Measurements from ENCODE around the gene TLL2.
"Not testable (repeated sequence)": the region's sequence is repeated elsewhere in the genome, so short reads cannot be mapped to it uniquely, and the experiment has no call there.

Gene TLL2

GRCh38 chr10:96513698-96514561, at the start of gene TLL2:
Gene TLL2 (minus strand): TSS chr10:96513926. CDS start chr10:96513685, 241 bp downstream.
- FAIRE-seq (no peak), DNase-seq (ENCODE audit: insufficient read length, low spot score) (peak; percentile 59)
- TF ChIP-seq CTCF (IDR thresholded peaks at IDR 0.05; ENCODE audit: insufficient read depth, missing control alignments) = peak; percentile 41

- FAIRE-seq (no peak), DNase-seq (ENCODE audit: insufficient read length, low spot score) (no peak)
- no peak for TF ChIP-seq CTCF (IDR thresholded peaks at IDR 0.05; ENCODE audit: insufficient read depth, missing control alignments)
Observed at GRCh38 chr10:96560966-96561887, 47.5 kb upstream of the TLL2 start.

- TF ChIP-seq CTCF (IDR thresholded peaks at IDR 0.05; ENCODE audit: insufficient read depth, missing control alignments) = no peak
- DNase-seq (ENCODE audit: insufficient read length, low spot score) = no peak
- FAIRE-seq = no peak
Observed at GRCh38 chr10:96560489-96560888, 46.8 kb upstream of the TLL2 start.

GRCh38 chr10:96556003-96556402, 42.3 kb upstream of the TLL2 start:
- FAIRE-seq = no peak
- peak; percentile 61 for TF ChIP-seq CTCF (IDR thresholded peaks at IDR 0.05; ENCODE audit: insufficient read depth, missing control alignments)
- DNase-seq (ENCODE audit: insufficient read length, low spot score) = no peak

GRCh38 chr10:96555330-96555729, 41.6 kb upstream of the TLL2 start:
- no peak for DNase-seq (ENCODE audit: insufficient read length, low spot score)
- FAIRE-seq = no peak
- TF ChIP-seq CTCF (IDR thresholded peaks at IDR 0.05; ENCODE audit: insufficient read depth, missing control alignments) = no peak

GRCh38 chr10:96548589-96548988, 34.9 kb upstream of the TLL2 start:
- FAIRE-seq = no peak
- TF ChIP-seq CTCF (IDR thresholded peaks at IDR 0.05; ENCODE audit: insufficient read depth, missing control alignments) = no peak

GRCh38 chr10:96545558-96545957, 31.8 kb upstream of the TLL2 start:
- FAIRE-seq; DNase-seq (ENCODE audit: insufficient read length, low spot score): not testable (repeated sequence)

More at GRCh38 chr10:96548589-96548988, 34.9 kb upstream of the TLL2 start:
- no peak for DNase-seq (ENCODE audit: insufficient read length, low spot score)
